Parathyroid adenoma (tissue), 2 donors: Measurements from ENCODE around the gene ST6GAL1.

Experiments
- H2AFZ ChIP-seq: fragments of 300-600 bp; sonication (generic); one replicate; pipeline ENCODE4 v1.7.0; 2017; ENCODE audit warnings: antibody characterized with exemption, mild to moderate bottlenecking
- H3K27ac ChIP-seq: fragments of 300-600 bp; sonication (generic); one replicate; pipeline ENCODE4 v1.7.0; 2017
- H3K27me3 ChIP-seq: fragments of 300-600 bp; sonication (generic); one replicate; pipeline ENCODE4 v1.7.0; 2017; ENCODE audit warnings: low read length; ENCODE audit not compliant: control insufficient read depth, insufficient read depth
- H3K36me3 ChIP-seq: fragments of 300-600 bp; sonication (generic); one replicate; pipeline ENCODE4 v1.7.0; 2017; ENCODE audit warnings: low read length; ENCODE audit not compliant: control insufficient read depth, insufficient read depth
- H3K4me1 ChIP-seq: fragments of 300-600 bp; sonication (generic); one replicate; pipeline ENCODE4 v1.7.0; 2017; ENCODE audit warnings: control low read depth
- H3K4me2 ChIP-seq: fragments of 300-600 bp; sonication (generic); one replicate; pipeline ENCODE4 v1.7.0; 2017; ENCODE audit warnings: low read length
- H3K4me3 ChIP-seq: fragments of 300-600 bp; sonication (generic); one replicate; pipeline ENCODE4 v1.7.0; 2017; ENCODE audit warnings: low read depth, low read length
- H3K79me2 ChIP-seq: fragments of 300-600 bp; sonication (generic); one replicate; pipeline ENCODE4 v1.7.0; 2017; ENCODE audit warnings: control low read depth
- H3K9ac ChIP-seq: fragments of 300-600 bp; sonication (generic); one replicate; pipeline ENCODE4 v1.7.0; 2017; ENCODE audit warnings: mild to moderate bottlenecking
- H3K9me3 ChIP-seq: fragments of 300-600 bp; sonication (generic); one replicate; pipeline ENCODE4 v1.7.0; 2017; ENCODE audit warnings: low read length; ENCODE audit not compliant: control insufficient read depth
- TF ChIP-seq, protein P1 (sequence below): fragments of 300-600 bp; sonication (generic); IDR thresholded peaks from one replicate; pipeline ENCODE4 v1.7.0; 2017; ENCODE audit warnings: antibody characterized with exemption, mild to moderate bottlenecking
- donor health status: primary hyperparathyroidism.

ST6GAL1 gene

DNA sequence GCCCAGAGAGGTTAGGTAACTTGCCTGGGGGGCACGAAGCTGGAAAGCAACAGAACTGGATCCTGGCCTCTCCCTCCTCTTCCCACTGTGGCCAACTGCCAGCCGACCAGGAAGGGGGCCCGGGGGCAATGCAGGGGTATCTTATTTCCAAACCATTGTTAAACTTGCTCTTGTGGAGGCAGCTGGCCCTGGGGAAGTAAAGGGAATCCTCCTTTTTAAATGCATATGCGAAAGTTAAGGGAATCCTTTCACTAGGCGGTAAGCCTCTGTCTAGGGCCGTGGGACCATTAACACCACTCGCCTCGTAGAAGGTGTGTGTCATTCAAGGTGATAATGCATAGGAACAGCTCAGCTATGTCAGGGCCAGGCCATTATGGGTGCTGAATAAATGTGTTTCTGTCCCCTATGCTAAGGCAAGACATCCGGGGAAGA lies 68.6 kb downstream of the ST6GAL1 start:
- Histone ChIP-seq H3K27me3 (no peaks in the 10 kb centered on the region), H3K36me3 (no peaks in the 10 kb centered on the region), H3K79me2 (no peaks in the 10 kb centered on the region), H3K27ac (no peak overlapping the region), H3K9ac (no peak overlapping the region), H3K4me2 (no peak overlapping the region), H3K4me1 (no peaks in the 10 kb centered on the region), H3K9me3 (no peaks in the 10 kb centered on the region), H2AFZ (no peak overlapping the region), H3K4me3 (no peak overlapping the region)
- TF ChIP-seq, protein P1, sequence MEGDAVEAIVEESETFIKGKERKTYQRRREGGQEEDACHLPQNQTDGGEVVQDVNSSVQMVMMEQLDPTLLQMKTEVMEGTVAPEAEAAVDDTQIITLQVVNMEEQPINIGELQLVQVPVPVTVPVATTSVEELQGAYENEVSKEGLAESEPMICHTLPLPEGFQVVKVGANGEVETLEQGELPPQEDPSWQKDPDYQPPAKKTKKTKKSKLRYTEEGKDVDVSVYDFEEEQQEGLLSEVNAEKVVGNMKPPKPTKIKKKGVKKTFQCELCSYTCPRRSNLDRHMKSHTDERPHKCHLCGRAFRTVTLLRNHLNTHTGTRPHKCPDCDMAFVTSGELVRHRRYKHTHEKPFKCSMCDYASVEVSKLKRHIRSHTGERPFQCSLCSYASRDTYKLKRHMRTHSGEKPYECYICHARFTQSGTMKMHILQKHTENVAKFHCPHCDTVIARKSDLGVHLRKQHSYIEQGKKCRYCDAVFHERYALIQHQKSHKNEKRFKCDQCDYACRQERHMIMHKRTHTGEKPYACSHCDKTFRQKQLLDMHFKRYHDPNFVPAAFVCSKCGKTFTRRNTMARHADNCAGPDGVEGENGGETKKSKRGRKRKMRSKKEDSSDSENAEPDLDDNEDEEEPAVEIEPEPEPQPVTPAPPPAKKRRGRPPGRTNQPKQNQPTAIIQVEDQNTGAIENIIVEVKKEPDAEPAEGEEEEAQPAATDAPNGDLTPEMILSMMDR, result no peak

DNA sequence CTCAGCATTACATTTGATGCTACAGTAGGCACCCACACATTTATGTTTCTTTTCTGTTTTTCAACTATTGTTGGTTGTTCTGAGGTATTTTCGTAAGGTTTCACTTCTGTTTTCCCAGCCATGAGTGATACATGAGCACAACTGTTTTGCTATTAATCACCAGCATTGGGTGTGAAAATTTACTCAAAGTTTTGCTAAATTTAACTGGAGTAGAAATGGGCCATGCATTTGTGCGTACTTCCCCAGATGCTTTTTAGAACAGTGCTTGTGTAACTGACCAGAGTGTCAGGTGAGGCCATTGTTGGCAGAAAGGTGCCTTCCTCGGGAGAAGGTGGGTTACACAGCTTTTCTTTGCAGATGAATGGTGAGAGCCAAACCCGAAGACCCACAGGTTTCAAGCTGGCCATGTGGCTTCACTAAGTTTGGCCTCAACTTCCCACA lies 70.4 kb downstream of the ST6GAL1 start:
- TF ChIP-seq, protein P1, result no peak
- Histone ChIP-seq H3K27ac (no peak overlapping the region), H3K4me3 (no peak overlapping the region), H3K4me1 (no peaks in the 10 kb centered on the region), H3K36me3 (no peaks in the 10 kb centered on the region), H3K4me2 (no peak overlapping the region), H3K27me3 (no peaks in the 10 kb centered on the region), H2AFZ (no peak overlapping the region), H3K79me2 (no peaks in the 10 kb centered on the region), H3K9ac (no peak overlapping the region), H3K9me3 (no peaks in the 10 kb centered on the region)

DNA sequence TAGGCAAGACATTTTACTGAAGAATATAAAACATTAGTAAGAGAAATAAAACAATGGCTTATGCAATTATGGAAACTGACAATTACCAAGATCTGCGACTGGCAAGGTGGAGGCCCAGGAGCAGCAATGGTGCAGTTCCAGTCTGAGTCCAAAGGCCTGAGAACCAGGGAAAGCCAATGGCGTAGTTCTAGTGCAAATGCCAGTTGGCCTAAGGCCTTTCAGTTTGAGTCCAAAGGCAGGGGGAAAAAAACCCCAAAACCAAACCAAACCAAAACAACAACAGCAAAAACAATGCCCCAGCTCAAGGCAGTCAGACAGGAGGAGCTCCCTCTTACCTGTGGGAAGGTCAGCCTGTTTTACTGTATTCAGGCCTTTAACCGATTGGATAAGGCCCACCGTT lies 72.6 kb downstream of the ST6GAL1 start:
- Histone ChIP-seq H3K9ac (no peak overlapping the region), H3K9me3 (no peaks in the 10 kb centered on the region), H3K4me1 (no peaks in the 10 kb centered on the region), H2AFZ (no peak overlapping the region), H3K4me2 (no peak overlapping the region), H3K36me3 (no peaks in the 10 kb centered on the region), H3K79me2 (no peaks in the 10 kb centered on the region), H3K27me3 (no peaks in the 10 kb centered on the region), H3K4me3 (no peak overlapping the region), H3K27ac (no peak overlapping the region)
- TF ChIP-seq, protein P1, result no peak

DNA sequence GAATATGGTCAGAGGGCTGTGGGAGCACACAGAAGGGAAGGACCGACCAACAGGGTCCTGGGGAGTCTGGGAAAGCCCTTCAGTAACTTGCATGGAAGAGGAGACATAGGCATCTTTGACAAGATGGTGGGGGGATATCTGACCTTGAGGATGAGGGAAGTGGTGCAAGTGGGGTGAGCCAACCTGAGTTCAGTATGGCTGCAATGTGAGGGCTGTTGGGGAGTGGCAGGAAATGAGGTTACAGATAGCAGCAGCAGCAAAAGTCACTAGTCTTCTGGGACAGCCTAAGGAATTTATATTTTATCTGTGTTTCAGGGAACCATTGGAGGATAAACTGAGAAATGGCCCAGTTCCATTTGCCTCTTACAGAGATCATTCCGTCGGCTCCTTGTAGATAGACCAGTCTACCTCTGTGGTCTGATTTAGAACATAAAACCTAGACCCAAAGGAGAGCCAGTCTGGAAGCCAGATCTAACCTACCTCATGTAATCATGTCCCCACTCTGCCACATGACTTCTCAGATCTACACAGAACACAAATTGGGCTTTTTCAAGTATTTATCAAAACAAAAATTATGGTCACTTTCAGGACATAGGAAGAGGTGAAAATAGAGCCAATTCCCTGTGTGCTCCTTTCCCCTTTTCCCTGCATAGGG lies 75.6 kb downstream of the ST6GAL1 start:
- Histone ChIP-seq H3K9ac (no peak overlapping the region), H3K27ac (no peak overlapping the region), H3K79me2 (no peaks in the 10 kb centered on the region), H3K27me3 (no peaks in the 10 kb centered on the region), H3K4me3 (no peak overlapping the region), H3K4me2 (no peak overlapping the region), H3K4me1 (no peaks in the 10 kb centered on the region), H3K9me3 (no peaks in the 10 kb centered on the region), H3K36me3 (no peaks in the 10 kb centered on the region), H2AFZ (no peak overlapping the region)
- TF ChIP-seq, protein P1, result no peak
